Gastroesophageal sphincter (tissue), 3 donors: ENCODE measurements around the gene RFX2.

Experiments
- EP300 ChIP-seq: sonication (generic); formaldehyde crosslinking; IDR thresholded peaks from one replicate; pipeline ENCODE4 v1.6.1; 2017; ENCODE audit warnings: antibody characterized with exemption, mild to moderate bottlenecking
- POLR2A ChIP-seq, 2 donors: fragments of 450-650 bp; IDR thresholded peaks; one replicate each; pipeline ENCODE4 v1.6.1; 2017; ENCODE audit warnings: antibody characterized with exemption in 2 of 2, mild to moderate bottlenecking in 2 of 2, moderate library complexity in 1 of 2
- POLR2AphosphoS5 ChIP-seq: sonication (generic); formaldehyde crosslinking; IDR thresholded peaks from one replicate; pipeline ENCODE4 v1.6.1; 2017; ENCODE audit warnings: antibody characterized with exemption
- TF ChIP-seq, protein P1 (sequence below), 4 experiments: fragments of 200-600 bp in 2 of 4; fragments of 450-650 bp in 2 of 4; sonication (generic) in 1 of 4; IDR thresholded peaks; one replicate each; pipeline ENCODE4 v1.5.1; 2017 to 2019; ENCODE audit warnings: antibody characterized with exemption in 4 of 4, mild to moderate bottlenecking in 2 of 4, moderate library complexity in 2 of 4

DNA sequence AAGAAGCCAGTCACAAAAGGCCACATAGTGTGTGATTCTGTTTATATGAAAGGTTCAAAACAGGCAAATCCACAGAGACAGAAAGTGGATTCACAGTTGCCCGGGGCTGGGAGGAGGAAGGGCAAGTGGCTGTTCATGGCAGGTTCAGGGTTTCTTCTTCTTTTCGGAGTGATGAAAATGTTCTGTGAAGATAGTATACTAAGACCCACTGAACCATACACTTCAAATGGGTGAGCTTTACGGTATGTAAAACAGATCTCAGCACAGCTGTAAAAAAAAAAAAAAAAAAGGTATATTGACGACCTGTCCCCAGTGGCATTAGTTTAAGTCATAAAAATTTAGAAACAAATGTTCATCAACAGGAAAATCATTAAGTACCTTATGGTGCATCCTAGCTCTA lies 32.2 kb downstream of the RFX2 start:
- TF ChIP-seq POLR2A (IDR thresholded peaks at IDR 0.05) (no peak), EP300 (no peak), POLR2AphosphoS5 (no peak)
- TF ChIP-seq, protein P1, sequence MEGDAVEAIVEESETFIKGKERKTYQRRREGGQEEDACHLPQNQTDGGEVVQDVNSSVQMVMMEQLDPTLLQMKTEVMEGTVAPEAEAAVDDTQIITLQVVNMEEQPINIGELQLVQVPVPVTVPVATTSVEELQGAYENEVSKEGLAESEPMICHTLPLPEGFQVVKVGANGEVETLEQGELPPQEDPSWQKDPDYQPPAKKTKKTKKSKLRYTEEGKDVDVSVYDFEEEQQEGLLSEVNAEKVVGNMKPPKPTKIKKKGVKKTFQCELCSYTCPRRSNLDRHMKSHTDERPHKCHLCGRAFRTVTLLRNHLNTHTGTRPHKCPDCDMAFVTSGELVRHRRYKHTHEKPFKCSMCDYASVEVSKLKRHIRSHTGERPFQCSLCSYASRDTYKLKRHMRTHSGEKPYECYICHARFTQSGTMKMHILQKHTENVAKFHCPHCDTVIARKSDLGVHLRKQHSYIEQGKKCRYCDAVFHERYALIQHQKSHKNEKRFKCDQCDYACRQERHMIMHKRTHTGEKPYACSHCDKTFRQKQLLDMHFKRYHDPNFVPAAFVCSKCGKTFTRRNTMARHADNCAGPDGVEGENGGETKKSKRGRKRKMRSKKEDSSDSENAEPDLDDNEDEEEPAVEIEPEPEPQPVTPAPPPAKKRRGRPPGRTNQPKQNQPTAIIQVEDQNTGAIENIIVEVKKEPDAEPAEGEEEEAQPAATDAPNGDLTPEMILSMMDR (IDR thresholded peaks at IDR 0.05), result no peak
